GM18867 (cell line): Measurements from ENCODE around the gene OXCT2.
"Not testable (repeated sequence)": the region's sequence is repeated elsewhere in the genome, so short reads cannot be mapped to it uniquely, and the experiment has no call there.

Experiments
- ATAC-seq: cut with Tn5 transposase; IDR thresholded peaks from one replicate; pipeline ENCODE4 v1.9.1; 2021; ENCODE audit warnings: mild to moderate bottlenecking, moderate library complexity; ENCODE audit not compliant: unreplicated experiment

Gene OXCT2

GRCh38 chr1:39787964-39788363 lies 16.8 kb upstream of the OXCT2 start:
- not testable (repeated sequence) for ATAC-seq

- ATAC-seq, result no peak
Measured at GRCh38 chr1:39787468-39787867, 16.3 kb upstream of the OXCT2 start.

GRCh38 chr1:39787108-39787375 lies 15.9 kb upstream of the OXCT2 start:
- not testable (repeated sequence) for ATAC-seq

- ATAC-seq, result not testable (repeated sequence)
Measured at GRCh38 chr1:39786303-39787107, 15.4 kb upstream of the OXCT2 start.

- not testable (repeated sequence) for ATAC-seq
Measured at GRCh38 chr1:39782685-39783084, 11.5 kb upstream of the OXCT2 start.

GRCh38 chr1:39782103-39782502 lies 11.0 kb upstream of the OXCT2 start:
- no peak for ATAC-seq

GRCh38 chr1:39781349-39781715 lies 10.2 kb upstream of the OXCT2 start:
- no peak for ATAC-seq

- ATAC-seq, result no peak
Measured at GRCh38 chr1:39779821-39780220, 8.7 kb upstream of the OXCT2 start.

- no peak for ATAC-seq
Measured at GRCh38 chr1:39779137-39779536, 8.0 kb upstream of the OXCT2 start.

- ATAC-seq, result not testable (repeated sequence)
Measured at GRCh38 chr1:39778463-39779099, 7.4 kb upstream of the OXCT2 start.

- ATAC-seq, result not testable (repeated sequence)
Measured at GRCh38 chr1:39777896-39778295, 6.7 kb upstream of the OXCT2 start.

GRCh38 chr1:39777306-39777705 lies 6.2 kb upstream of the OXCT2 start:
- ATAC-seq, result no peak

- ATAC-seq, result no peak
Measured at GRCh38 chr1:39776886-39777285, 5.7 kb upstream of the OXCT2 start.

- no peak for ATAC-seq
Measured at GRCh38 chr1:39776400-39776713, 5.2 kb upstream of the OXCT2 start.

- not testable (repeated sequence) for ATAC-seq
Measured at GRCh38 chr1:39775676-39776399, 4.7 kb upstream of the OXCT2 start.

GRCh38 chr1:39775141-39775540 lies 4.0 kb upstream of the OXCT2 start:
- not testable (repeated sequence) for ATAC-seq

- not testable (repeated sequence) for ATAC-seq
Measured at GRCh38 chr1:39773369-39773979, 2.3 kb upstream of the OXCT2 start.

- not testable (repeated sequence) for ATAC-seq
Measured at GRCh38 chr1:39770100-39771021, 787 bp downstream of the OXCT2 start.

GRCh38 chr1:39769502-39769901 lies 1.6 kb downstream of the OXCT2 start:
- ATAC-seq, result not testable (repeated sequence)

- not testable (repeated sequence) for ATAC-seq
Measured at GRCh38 chr1:39766466-39766865, 4.7 kb downstream of the OXCT2 start.

- not testable (repeated sequence) for ATAC-seq
Measured at GRCh38 chr1:39764512-39764911, 6.6 kb downstream of the OXCT2 start.
